Mucosa of gallbladder (tissue), 1 donor: ENCODE results near the gene FAM117A. TPM values are rescaled to one million over a fixed set of nuclear protein-coding genes. Genes with fewer than 3 reads are reported as not detected.

ENCODE experiments used
- DNase-seq: peaks from one replicate; pipeline ENCODE4 v3.0.0-alpha.2; 2020; ENCODE audit warnings: low spot score
- total RNA-seq: library from RNA; stranded (reverse); gene quantifications from one replicate; pipeline ENCODE4 v1.2.1, GENCODE V29; 2021
- donor health status: DM: no; HTN: no; CAD: no.

Gene FAM117A
- total RNA-seq, 1 donor from 2014 or later, result 14.2 TPM

GRCh38 chr17:49707608-49708514 is 56.1 kb downstream of the FAM117A start, which contains the start of gene SLC35B1:
Gene SLC35B1, minus strand, starts transcription at chr17:49707964. Its CDS starts 131 bp downstream, at chr17:49707833.
- DNase-seq, result peak; percentile 99

GRCh38 chr17:49707246-49707607 is 56.7 kb downstream of the FAM117A start:
- DNase-seq, result no peak

GRCh38 chr17:49705254-49705653 is 58.7 kb downstream of the FAM117A start:
- DNase-seq, result no peak

- DNase-seq, result no peak
Observed at GRCh38 chr17:49703557-49704277, 60.2 kb downstream of the FAM117A start.

GRCh38 chr17:49700960-49701359 is 63.0 kb downstream of the FAM117A start:
- DNase-seq, result no peak

- DNase-seq, result no peak
Observed at GRCh38 chr17:49699966-49700575, 63.9 kb downstream of the FAM117A start.

GRCh38 chr17:49698005-49698404 is 65.9 kb downstream of the FAM117A start:
- DNase-seq, result no peak

- no peak for DNase-seq
Observed at GRCh38 chr17:49696233-49696761, 67.6 kb downstream of the FAM117A start.

GRCh38 chr17:49695698-49696232 is 68.2 kb downstream of the FAM117A start:
- DNase-seq, result no peak

- DNase-seq, result peak; percentile 60
Observed at GRCh38 chr17:49694847-49695697, 68.9 kb downstream of the FAM117A start.

GRCh38 chr17:49692751-49693150 is 71.2 kb downstream of the FAM117A start:
- DNase-seq, result no peak

- no peak for DNase-seq
Observed at GRCh38 chr17:49691677-49692191, 72.2 kb downstream of the FAM117A start.

- peak; percentile 32 for DNase-seq
Observed at GRCh38 chr17:49691086-49691676, 72.8 kb downstream of the FAM117A start.

GRCh38 chr17:49690256-49690655 is 73.7 kb downstream of the FAM117A start:
- DNase-seq, result no peak

GRCh38 chr17:49688848-49689247 is 75.1 kb downstream of the FAM117A start:
- no peak for DNase-seq

GRCh38 chr17:49687878-49688491 is 75.9 kb downstream of the FAM117A start:
- no peak for DNase-seq

GRCh38 chr17:49681106-49681979 is 82.6 kb downstream of the FAM117A start:
- DNase-seq, result no peak

GRCh38 chr17:49680314-49680713 is 83.6 kb downstream of the FAM117A start:
- no peak for DNase-seq
